NCI-H2081 treated with DMSO at 0.1 percent for 48 hours (cell line): Measurements from ENCODE around the gene RGS8.
"Not testable (repeated sequence)": the region's sequence is repeated elsewhere in the genome, so short reads cannot be mapped to it uniquely, and the experiment has no call there.

Experiments used
- DNase-seq: peaks from one replicate; lab custom pipeline; 2025; lab: John Stamatoyannopoulos, UW

Gene RGS8

DNA sequence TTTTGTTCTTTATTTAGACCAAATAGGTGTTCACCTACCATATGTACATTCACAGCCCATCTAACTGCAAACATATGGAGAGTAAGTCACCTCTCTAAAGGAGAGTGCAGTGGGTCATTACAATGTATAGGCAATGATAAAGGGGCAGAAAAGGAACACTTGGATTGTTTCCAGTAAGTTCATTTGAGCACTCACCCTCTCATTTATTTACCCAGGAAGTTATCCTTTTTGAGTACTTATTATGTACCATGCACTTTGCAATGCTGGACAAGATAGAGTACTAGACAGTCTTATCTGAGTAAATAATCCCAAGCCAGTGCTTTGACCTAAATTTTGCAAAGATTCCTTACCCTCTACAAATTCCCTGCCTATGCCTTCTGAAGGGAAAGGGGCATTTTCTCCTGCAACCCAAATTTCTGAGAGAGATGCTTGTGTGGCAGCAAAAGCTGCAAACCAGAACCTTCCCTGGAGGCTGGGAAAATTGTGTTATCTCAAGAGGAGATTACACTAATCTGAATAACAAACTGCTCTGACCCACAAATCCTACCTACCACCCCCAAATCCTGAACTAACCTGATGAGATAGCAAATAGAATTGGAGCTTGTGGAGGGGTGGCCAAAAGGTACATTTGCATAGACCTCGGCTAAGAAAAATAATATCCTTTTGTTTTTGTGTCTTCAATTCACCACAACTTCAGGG lies 18.6 kb upstream of the RGS8 start:
- DNase-seq: peak; percentile 31

DNA sequence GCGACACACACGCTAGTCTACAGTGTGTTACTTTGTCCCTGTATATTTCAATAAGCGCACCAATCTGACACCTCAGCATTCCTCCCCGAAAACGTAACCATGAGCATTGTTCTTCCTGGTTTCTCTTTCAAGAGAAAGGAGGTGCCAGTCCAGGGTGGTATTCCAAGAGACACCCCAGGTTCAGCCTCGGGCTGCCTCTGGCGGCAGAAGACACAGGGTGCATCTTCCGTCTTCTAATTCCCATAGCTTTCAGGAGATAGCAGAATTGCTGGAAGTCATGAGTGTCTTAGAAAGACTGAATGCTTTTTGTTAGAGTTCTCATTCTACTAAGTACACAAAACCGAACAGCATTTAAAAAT lies 15.9 kb upstream of the RGS8 start:
- DNase-seq: no peak

DNA sequence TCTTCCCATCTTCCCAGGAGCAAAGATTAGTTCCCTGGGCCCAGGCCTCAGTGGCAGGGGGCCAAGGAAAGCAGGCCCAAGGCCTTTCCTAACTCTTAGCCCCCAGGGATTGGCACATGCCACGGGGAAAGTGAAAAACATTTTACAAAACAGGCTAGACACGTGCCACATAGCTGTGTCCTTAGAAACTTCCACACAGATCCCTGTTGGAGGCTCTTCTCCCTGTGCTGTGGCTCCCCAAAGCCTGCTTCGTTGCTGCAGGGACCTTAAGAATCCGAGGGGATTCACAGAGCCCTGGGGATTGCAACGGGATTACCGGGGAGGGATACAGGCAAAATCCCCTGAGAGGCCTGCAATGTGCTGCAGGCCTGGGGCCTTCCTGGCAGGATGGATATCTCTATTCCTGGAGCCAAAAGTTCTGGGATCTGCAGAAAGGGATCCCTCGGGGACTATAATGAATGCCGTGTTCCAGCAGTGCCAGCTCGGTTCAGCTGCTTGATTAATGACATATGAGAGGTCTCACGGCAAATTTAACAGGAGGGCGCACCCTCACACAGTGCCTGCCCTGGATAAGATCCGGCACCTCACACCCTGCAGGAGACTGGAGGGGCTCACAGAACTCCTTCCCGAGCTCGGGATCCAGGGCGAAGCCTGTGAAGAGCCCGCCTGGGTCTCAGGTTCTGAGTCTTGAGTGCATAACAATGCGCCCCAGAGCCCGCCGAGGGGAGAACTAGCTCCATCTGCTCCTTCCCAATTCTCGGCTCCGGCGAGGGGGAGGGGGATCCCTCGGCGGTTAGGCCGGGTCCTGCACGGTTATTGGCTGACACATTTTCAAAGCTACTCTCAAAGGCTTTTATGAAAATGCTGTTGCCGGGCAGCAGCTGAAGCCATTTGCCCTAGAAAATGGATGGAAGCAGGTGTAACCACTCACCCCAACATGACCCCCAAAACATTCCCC lies 15.3 kb upstream of the RGS8 start:
- no peak for DNase-seq

DNA sequence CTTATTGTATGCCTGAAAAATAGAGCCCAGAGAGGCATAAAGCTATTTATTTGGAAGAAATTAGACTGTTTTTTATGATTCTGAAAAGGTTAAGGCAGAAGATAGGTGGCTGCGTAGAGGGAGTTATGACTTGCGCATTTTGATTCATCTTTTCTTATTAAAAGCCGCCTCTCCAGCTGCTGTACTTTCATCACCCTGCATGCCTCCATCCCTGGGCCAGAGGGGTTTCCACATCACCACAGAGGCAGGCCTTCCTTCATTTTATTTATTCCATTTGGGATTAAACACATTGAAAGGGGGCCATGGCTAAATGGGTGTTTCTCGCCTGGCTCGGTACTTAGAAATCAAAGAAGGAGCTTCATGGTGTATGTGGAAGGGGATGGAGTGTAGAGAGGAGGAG lies 14.6 kb upstream of the RGS8 start:
- DNase-seq: no peak

DNA sequence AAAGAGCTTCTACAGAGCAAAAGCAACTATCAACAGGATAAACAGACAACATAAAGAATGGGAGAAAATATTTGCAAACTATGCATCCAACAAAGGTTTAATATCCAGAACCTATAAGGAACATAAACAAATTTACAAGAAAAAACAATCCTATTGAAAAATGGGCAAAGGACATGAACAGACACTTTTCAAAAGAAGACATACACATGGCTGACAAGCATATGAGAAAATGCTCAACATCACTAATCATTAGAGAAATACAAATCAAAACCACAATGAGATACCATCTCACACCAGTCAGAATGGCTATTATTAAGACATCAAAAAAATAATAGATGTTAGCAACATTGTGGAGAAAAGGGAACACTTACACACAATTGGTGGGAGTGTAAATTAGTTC lies 8.8 kb upstream of the RGS8 start:
- not testable (repeated sequence) for DNase-seq

DNA sequence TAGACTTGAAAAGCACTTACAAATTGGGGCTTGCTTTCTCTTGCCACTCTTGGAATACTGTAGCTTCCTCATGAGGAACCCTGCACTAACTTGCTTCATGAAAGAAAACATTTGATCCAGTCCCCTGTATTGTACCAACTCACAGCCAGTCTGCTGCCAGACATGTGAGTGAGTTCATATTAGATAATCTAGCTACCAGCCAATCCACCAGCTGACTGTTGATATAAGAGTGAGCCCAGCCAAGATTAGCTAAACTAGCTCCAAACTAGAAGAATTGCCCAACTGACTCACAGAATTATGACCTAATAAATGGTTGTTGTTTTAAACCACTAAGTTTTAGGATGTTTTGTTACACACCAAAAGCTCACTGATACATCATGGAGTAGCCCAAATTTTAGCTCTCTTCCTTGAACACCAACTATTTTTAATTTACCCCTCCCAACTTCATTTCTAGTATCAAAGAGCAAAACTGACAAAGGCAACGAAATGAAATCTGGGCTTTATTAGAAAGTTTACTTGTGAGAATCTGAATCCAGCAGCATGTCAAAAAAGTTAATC lies 6.6 kb upstream of the RGS8 start:
- DNase-seq: no peak

DNA sequence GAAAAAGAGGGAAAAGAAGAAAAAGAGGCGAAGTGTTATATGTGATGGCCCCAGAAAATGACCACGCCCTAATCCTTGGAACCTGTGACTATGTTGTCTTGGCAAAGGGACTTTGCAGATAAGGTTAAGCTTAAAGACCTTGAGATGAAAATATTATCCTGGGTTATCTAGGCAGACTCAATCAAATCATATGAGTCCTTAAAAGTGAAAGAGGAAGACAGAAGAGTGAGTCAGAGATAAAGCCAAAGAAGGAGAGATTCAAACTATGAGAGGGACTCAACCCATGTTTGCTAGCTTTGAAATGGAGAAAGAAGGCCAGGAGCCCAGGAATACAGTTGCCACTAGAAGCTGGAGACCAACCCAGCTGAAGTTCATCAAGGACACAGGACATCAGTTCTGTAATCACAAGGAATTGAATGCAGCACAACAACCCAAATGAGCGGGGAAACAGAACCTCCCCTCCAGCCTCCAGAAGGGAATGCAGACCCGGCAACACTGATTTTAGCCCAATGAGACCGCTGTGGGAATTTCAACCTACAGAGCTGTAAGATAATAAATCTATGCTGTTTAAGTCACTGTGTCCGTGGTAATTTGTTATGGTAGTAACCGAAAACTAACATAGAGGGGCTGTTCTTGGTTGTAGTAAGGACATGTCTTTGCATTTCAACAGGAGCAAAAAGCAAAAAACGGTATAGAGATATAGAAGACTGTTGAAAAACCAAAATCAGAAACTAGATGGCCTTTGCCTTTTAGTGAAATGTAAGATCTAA lies 4.2 kb upstream of the RGS8 start:
- DNase-seq: no peak

DNA sequence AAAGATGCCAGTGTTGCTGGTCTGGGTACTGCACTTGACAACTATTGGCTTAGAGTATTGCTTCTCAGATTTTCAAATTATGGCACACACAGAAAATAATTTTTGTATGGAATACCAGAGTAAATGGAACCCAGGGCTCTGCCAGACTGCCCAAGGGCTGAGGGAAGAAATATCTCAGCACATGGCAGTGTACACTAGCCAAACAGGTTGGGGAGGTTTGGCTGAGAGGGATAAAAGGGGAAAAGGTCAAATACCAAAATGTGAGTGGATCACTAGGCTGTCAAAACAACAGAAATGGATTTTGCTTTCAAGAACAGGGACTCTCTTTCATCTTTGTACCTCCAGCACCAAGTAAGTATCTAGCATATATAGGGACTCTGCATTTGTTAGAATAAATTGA lies 3.0 kb upstream of the RGS8 start:
- no peak for DNase-seq

DNA sequence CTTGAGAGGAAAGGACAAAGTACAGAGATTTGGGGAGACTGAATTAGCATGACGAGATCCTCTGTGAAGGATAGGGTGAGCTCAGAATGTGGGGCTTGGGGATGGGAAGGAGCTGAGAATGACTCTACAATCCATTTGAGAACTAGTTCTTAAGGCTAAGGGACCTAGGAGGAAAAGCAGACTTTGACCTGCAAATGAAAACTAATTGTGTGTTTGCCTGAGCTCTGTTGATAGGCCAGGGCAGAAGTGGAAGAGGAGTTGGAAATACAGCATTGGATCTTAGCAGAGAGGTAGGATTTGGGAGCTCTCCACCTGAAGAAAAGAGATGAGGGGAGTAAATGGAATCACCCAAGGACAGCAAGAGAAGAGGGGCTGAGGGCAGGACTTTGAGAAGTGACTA lies 2.1 kb upstream of the RGS8 start:
- DNase-seq: no peak

DNA sequence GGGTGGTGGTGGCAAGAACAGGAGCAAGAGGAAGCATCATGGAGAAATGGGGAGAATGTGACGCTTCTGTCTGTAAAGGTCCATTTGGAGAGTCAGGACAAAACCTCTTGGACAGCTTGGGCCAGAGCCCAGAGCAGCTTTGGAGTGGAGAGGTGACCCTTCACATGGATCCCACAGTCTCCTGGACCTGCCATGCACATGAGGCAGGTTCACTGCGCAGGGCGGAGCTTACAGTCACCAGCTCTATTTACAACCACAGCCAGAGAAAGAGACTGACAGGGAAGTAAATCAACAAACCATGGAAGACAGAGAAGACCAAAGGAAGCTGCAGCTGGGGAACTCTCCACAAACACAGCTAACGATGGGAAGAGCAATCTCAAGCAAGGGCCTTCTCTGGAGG lies 828 bp upstream of the RGS8 start:
- no peak for DNase-seq

DNA sequence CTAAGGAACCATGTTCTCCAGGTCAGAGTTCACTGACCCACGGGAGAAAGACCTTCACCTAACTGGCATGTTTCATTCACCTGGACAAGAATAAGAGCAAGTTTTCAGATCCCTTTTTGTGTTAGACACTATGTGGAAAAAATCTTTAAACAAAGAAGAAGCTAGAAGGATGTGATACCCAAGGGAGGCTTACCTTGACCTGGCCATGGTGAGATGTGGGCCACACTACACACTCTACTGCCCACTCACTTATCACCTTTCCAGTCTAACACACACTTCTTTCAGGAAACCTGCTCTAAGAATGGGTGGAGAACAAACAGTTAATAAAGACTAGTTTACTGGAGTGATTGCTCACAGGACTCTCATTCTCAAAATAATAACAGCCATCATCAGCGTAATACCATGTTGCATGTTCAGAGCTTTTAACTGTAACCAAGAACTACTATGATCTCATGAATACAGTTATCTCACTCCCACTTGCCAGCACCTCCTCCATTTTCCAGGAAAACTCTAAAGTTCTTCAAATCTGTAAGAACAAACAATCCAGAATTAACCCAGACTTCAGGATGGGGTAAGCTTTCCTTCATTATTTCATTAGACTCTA lies 1.4 kb downstream of the RGS8 start:
- no peak for DNase-seq

DNA sequence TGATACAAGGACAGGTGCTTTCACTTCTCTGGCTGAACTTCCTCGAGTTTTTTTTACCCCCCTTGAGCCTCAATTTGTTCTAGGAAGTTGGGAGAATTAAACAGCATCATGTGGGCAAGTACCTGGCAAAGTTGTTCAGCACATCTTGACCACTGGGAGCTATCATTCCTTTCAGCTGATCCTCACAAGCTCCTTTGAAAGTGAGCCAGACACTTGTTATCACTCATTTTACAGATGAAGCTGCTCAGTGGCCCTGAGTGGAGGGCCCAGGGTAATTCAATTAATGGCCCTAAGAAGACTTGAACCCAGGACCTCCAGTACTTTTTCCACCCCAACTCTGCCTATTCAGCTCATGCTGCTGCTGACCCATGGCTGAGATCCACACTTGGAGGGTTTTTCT lies 2.0 kb downstream of the RGS8 start:
- DNase-seq: no peak

DNA sequence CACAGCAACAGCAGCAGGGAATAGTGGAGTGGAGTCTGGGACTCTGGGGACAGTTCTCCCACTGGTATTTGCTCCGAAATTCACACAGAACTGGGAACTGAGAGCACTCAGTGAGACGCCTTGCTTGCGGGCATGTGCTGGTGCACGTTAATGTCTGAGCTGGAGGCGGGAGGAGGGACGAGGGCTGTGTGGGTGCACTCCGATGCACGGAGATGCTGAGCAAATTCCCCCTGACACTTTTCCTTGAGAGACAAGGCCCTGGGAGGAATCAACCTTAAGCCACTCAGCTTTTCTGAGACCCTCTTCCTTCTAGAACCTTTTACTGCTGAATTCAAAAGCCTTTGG lies 2.8 kb downstream of the RGS8 start:
- DNase-seq: no peak

DNA sequence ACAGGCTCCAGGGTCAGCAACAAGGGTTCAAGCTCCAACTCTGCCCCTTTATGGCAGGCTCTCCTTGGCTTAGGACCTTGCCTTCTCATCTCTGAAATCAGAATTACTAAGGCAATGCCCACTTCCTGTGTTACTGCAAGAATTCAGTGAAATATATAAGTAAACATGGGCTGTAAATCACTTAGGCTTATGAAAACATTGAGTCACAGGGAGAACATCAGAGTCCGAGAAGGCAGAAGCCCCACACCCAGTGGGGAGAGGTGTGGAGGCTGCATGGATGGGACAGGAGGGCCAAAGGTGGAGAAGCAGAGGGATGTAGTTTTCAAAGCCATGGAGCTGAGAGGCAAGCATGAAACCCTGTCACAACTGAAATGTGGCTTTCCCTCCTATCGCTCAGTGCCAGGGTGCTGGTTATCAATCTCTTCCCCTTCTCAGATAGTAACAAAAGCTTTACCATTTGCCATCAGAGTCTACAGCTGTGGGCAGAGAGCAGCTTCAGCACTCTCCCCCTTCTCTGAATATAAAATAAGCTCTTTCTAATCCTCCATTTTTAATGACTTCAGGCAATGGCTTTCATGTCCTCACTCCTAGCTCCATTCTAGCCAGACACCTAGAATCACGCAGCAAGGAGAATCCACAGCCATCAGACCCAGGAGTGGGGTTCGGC lies 3.4 kb downstream of the RGS8 start:
- DNase-seq: no peak

DNA sequence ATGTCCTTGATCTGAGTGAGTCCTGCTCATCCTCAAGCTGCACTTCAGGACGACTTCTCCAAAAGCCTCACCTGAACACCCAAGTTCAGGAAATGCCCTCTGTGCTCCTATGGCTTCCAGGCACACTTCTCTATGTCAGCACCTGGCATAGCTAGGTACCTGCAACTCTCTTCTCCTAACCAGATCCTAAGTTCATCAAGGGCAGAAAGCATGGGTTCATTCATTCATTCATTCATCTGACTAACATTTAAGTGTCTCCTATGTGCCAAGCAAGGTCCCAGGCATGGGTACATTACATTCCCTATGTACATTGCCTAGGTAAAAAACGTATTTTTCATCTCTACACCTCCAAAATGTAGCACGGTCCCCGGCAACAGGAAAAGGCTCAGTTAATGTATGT lies 4.0 kb downstream of the RGS8 start:
- no peak for DNase-seq

DNA sequence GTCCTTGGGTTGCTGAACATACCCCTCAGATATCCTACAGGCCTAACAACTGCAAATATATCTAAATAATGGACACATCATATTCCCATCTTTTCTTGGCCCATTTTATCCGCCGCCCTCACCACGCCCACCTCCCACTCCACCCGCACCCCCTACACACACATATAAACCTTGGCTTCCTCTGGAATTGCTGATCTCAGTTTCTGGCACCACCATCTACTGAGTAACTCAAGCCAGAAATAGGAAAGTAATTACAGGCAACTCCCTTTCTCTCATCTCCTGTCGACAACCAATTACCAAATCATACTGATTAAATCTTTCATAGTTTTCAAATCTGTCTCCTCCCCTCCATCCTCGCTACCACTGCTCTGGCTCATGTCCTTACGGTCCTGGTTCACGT lies 4.7 kb downstream of the RGS8 start:
- no peak for DNase-seq

DNA sequence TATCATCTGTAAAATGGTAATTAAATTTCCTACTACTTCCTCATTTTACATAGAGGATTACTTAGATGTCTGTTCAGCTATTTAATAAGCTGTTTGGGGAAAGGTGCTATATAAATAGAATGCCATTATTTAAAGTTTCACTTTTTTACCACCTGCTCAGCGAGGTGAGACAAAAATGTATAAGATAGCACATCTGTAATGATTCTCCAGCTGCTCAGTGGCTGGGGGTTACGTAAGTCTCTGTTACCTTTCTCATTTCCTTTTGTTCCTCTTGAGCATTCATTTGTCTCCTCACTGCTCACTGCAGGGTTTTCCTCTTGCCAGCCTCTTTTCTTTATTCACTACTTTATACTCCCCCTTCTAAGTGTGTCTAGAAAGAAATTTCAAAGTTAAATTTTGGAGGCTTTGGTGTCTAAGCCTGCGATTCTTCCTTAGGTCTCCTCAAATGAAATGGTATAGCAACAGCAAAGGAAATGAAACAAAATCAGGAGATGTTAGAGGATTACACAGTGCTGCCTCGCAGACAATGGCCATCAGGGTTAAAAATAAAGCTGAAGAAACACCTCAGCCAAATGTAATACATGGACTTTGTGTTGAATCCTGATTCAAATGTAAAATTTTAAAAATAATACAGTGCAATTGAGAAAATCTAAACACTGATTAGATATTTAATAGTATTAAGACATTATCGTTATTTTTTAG lies 6.8 kb downstream of the RGS8 start:
- no peak for DNase-seq

DNA sequence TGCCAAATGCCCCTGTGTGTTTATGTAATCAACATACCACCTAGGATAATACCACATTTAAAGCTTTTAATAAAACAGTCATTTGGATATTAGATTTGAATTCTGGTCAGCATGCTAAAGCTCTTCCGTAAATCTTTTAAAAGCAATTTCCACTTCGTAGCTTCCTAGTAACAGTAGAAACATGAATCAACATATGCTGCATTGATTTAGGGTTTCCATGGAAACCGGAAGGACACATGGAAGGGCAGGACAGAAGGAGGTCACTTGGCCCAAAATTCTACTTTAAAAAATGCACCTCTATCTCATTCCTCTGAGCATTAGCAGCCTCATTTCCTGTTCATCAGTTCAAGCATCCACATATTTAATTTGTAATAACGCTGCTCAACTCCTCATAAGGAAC lies 8.1 kb downstream of the RGS8 start:
- no peak for DNase-seq

DNA sequence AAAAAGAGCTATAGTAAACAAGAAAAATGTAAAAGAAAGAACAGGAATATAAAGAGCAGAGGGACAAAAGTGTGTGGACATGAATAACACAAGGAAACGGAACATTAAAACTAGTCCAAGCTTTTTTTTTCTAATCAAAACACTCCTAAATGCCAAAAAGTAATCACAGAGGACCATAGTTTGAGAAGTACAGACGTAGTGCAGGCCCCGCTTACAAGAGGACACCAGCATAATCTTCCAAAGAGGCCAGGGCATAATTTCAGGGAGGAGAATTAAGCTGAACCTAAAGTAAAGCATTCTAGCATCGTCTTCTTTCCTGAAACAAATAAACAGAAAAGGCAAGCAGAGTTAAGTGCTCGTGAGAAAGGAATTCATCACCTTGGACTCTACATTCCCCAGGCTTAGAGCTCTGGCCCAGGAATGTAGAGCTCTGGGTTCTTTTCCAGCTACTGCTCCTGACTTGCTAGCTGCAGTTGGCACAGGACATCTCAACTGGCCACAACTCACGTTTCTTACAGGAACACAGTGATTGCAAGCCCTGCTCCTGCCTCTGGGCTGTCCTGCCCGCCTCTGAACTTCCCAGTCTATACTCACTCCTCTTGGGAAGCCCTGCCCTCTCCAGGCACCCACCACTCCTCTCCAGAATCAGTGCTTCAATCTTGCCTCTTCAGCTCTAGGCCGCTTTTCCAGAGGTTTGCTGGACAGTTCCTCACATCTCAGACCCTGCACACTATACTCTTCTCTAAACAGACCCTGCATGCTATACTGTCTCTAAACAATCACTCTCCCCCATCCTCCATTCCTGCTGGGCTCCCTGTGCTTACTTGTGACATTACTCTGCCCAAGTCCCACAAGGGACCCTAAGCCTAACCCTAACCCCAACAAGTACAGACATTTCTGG lies 9.8 kb downstream of the RGS8 start:
- no peak for DNase-seq

DNA sequence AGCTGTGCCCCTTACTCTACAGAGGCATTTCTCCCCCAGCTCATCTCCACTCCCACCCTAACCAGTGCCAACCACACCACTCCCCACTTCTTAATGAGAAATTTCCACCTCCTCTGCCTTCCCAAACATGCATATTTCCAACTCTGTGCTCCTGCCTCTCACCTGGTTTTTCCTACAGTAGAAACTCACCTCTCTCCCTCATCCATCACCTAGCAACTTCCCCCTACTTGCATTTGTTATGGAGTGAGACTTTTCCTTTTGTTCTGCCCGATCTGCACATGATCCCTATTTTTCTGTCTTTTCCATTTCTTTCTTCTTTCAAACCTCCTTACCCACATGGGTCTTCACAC lies 11.9 kb downstream of the RGS8 start:
- no peak for DNase-seq
